PC-3 (cell line): ENCODE data around the gene TSPAN16. TPM values are rescaled to one million over a fixed set of nuclear protein-coding genes. Genes with fewer than 3 reads are reported as not detected.

ENCODE experiments used
- ATAC-seq: fragments of 200-7000 bp; cut with Tn5 transposase; 2 replicates; pipeline ENCODE4 v1.9.1; 2020; ENCODE audit warnings: mild to moderate bottlenecking, moderate library complexity
- BruUV-seq: library from RNA; stranded (reverse); fragments of 400-500 nt; replicated peaks from 2 replicates; lab custom pipeline; 2021; lab: Mats Ljungman, UMichigan
- CTCF ChIA-PET: fragments of 300-600 bp; sonication (Branson Sonifier 250); formaldehyde crosslinking; loops from one replicate; lab custom pipeline; 2022; ENCODE audit warnings: antibody characterized with exemption; lab: Charles Lee
- POLR2A ChIA-PET: fragments of 300-600 bp; sonication (Branson Sonifier 250); formaldehyde crosslinking; loops from one replicate; lab custom pipeline; 2022; ENCODE audit warnings: antibody characterized with exemption; ENCODE audit not compliant: unreplicated experiment; lab: Charles Lee
- DNase-seq: peaks from one replicate; pipeline ENCODE4 v3.0.0-alpha.2; 2015
- H2AFZ ChIP-seq: fragments of 300-600 bp; sonication (generic); 2 replicates; pipeline ENCODE4 v1.6.0; 2016; ENCODE audit warnings: antibody characterized with exemption, low read length
- H3F3A ChIP-seq: fragments of 300-600 bp; sonication (generic); one replicate; pipeline ENCODE4 v1.6.0; 2017; ENCODE audit warnings: antibody characterized with exemption, low read length, control low read depth, mild to moderate bottlenecking; ENCODE audit not compliant: unreplicated experiment
- H3K27ac ChIP-seq: fragments of 300-600 bp; sonication (generic); 2 replicates; pipeline ENCODE4 v1.5.1; 2016; ENCODE audit warnings: mild to moderate bottlenecking, low read length
- H3K27me3 ChIP-seq: fragments of 300-600 bp; sonication (generic); 2 replicates; pipeline ENCODE4 v1.6.1; 2016; ENCODE audit warnings: low read length, mixed read lengths
- H3K36me3 ChIP-seq: fragments of 300-600 bp; sonication (generic); 2 replicates; pipeline ENCODE4 v1.6.1; 2016; ENCODE audit warnings: low read depth, mixed run types, low read length, mixed read lengths
- H3K4me1 ChIP-seq: fragments of 300-600 bp; sonication (generic); 2 replicates; pipeline ENCODE4 v1.5.1; 2016; ENCODE audit warnings: low read length; ENCODE audit not compliant: insufficient read depth
- H3K4me2 ChIP-seq: fragments of 300-600 bp; sonication (generic); 2 replicates; pipeline ENCODE4 v1.6.0; 2016; ENCODE audit warnings: low read length
- H3K4me3 ChIP-seq: fragments of 300-600 bp; sonication (generic); 2 replicates; pipeline ENCODE4 v1.5.1; 2016; ENCODE audit warnings: mild to moderate bottlenecking, low read length, mixed read lengths
- H3K79me2 ChIP-seq: fragments of 300-600 bp; sonication (generic); 2 replicates; pipeline ENCODE4 v1.6.1; 2017; ENCODE audit warnings: low read length, mixed read lengths
- H3K9ac ChIP-seq: fragments of 300-600 bp; sonication (generic); 2 replicates; pipeline ENCODE4 v1.6.0; 2016; ENCODE audit warnings: mild to moderate bottlenecking, low read length
- H3K9me2 ChIP-seq: fragments of 300-600 bp; sonication (generic); replicated peaks from 2 replicates; pipeline ENCODE4 v1.6.1; 2016; ENCODE audit warnings: mixed run types, low read length, mixed read lengths
- H3K9me3 ChIP-seq: fragments of 300-600 bp; sonication (generic); 2 replicates; pipeline ENCODE4 v1.6.1; 2016; ENCODE audit warnings: low read length, mixed read lengths
- H4K20me1 ChIP-seq: fragments of 300-600 bp; sonication (generic); 2 replicates; pipeline ENCODE4 v1.6.1; 2016; ENCODE audit warnings: low read length, mixed read lengths
- CTCF ChIP-seq: fragments of 300-600 bp; sonication (generic); conservative IDR thresholded peaks from 2 replicates; pipeline ENCODE4 v1.5.1; 2017; ENCODE audit warnings: antibody characterized with exemption, low read depth, mild to moderate bottlenecking, low read length
- EZH2 ChIP-seq: fragments of 300-600 bp; sonication (generic); IDR thresholded peaks from one replicate; pipeline ENCODE4 v1.6.1; 2017; ENCODE audit warnings: antibody characterized with exemption, mild to moderate bottlenecking, low read length; ENCODE audit not compliant: unreplicated experiment
- EZH2phosphoT487 ChIP-seq: fragments of 300-600 bp; sonication (generic); IDR thresholded peaks from 2 replicates; pipeline ENCODE4 v1.6.1; 2018; ENCODE audit warnings: mild to moderate bottlenecking, antibody characterized with exemption, low read length, borderline replicate concordance
- intact Hi-C: fragments of 100-400 bp; cut with micrococcal nuclease; formaldehyde crosslinking; loops from 2 replicates; pipeline ENCODE4 v1.9.0; 2023
- total RNA-seq: library from RNA; depleted of rRNA; stranded (reverse); fragments of >200 nt; gene quantifications from 2 replicates; pipeline ENCODE4 v1.2.3, GENCODE V29; 2014

Gene TSPAN16
- total RNA-seq, 1 experiment from 2014 or later, result not detected

GRCh38 chr19:11291415-11291814 is 4.5 kb upstream of the TSPAN16 start:
- DNase-seq (no peak), ATAC-seq (no peak)
- no peak for TF ChIP-seq CTCF
- no peak for TF ChIP-seq EZH2phosphoT487
- no peak for TF ChIP-seq EZH2
- no peak overlapping the region for H3K4me3 ChIP-seq
- intact Hi-C loops, result loop anchor here (5.0 kb wide), 1 partner anchor 146 kb away; the partner anchor contains the start of genes ODAD3 and PRKCSH
- H3K4me1 ChIP-seq, result peaks cover 7% of the 10 kb centered on the region
- H3K27me3 ChIP-seq, result no peaks in the 10 kb centered on the region
- H3K9ac ChIP-seq, result no peak overlapping the region
- no peaks in the 10 kb centered on the region for H3F3A ChIP-seq
- no peaks in the 10 kb centered on the region for H3K79me2 ChIP-seq
- H3K9me3 ChIP-seq, result no peaks in the 10 kb centered on the region
- H3K4me2 ChIP-seq, result no peak overlapping the region
- POLR2A ChIA-PET, result no interaction called here
- H3K9me2 ChIP-seq, result no peaks in the 10 kb centered on the region
- CTCF ChIA-PET, result interaction anchor here (0.5 to 0.6 kb wide), 2 partner anchors 112 to 284 kb away, joined by 3 to 6 read pairs; no protein-coding TSS in a partner anchor
- H4K20me1 ChIP-seq, result no peaks in the 10 kb centered on the region
- BruUV-seq, result no TSS peak
- no peaks in the 10 kb centered on the region for H3K36me3 ChIP-seq
- no peak overlapping the region for H3K27ac ChIP-seq
- H2AFZ ChIP-seq, result no peak overlapping the region

GRCh38 chr19:11291991-11292390 is 4.0 kb upstream of the TSPAN16 start:
- no peak for DNase-seq
- H3K27ac ChIP-seq, result no peak overlapping the region
- no peaks in the 10 kb centered on the region for H3K9me2 ChIP-seq
- no TSS peak for BruUV-seq
- CTCF ChIA-PET, result interaction anchor here (0.6 kb wide), 1 partner anchor 452 kb away, joined by 3 read pairs; no protein-coding TSS in a partner anchor
- no peak overlapping the region for H2AFZ ChIP-seq
- POLR2A ChIA-PET, result no interaction called here
- ATAC-seq, result no peak
- intact Hi-C loops, result loop anchor here (2.0 to 5.0 kb wide), 2 partner anchors 55 to 145 kb away; partner anchors contain the start of genes CCDC159, ODAD3, PRKCSH and TMEM205
- no peaks in the 10 kb centered on the region for H3K79me2 ChIP-seq
- no peaks in the 10 kb centered on the region for H3K36me3 ChIP-seq
- peaks cover 7% of the 10 kb centered on the region for H3K4me1 ChIP-seq
- H3K9me3 ChIP-seq, result no peaks in the 10 kb centered on the region
- TF ChIP-seq EZH2 (no peak), EZH2phosphoT487 (no peak), CTCF (no peak)
- no peaks in the 10 kb centered on the region for H3F3A ChIP-seq
- H3K4me2 ChIP-seq, result no peak overlapping the region
- no peaks in the 10 kb centered on the region for H4K20me1 ChIP-seq
- no peak overlapping the region for H3K9ac ChIP-seq
- no peak overlapping the region for H3K4me3 ChIP-seq
- H3K27me3 ChIP-seq, result no peaks in the 10 kb centered on the region
